Measurements from ENCODE around the gene TTC9B. TPM values are rescaled to one million over a fixed set of nuclear protein-coding genes. Genes with fewer than 3 reads are reported as not detected.

The TTC9B gene
- polyA plus RNA-seq, 2 of the 4 experiments (the other 2 are of a cell fraction), result not detected

DNA sequence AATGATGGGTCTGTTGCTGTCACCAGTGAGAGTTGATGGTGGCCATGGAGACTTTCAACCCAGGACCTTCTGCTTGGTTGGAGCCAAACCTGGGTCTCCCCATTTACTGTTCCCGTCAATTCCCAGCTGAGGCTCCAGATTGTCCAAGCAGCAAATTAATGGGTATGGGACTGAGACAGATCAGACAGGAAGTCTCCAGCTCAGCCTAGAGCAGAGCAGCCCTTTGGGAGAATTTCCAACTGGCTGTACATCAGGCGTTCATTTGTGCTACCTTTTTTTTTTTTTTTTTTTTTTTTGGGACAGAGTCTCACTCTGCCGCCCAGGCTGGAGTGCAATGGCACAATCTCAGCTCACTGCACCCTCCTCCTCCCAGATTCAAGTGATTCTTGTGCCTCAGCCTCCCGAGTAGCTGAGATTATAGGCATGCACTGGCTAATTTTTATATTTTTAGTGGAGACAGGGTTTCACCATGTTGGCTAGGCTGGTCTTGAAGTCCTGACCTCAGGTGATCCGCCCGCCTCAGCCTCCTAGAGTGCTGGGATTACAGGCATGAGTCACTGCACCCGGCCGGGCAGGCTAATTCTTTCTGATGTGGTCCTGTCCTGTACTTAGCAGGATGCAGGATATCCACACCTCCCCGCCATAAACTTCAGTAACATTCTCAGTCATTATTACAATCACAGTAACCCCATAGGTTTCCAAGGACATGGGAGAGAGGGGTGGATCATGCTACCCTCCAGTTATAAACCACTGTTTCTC, 17.7 kb downstream of the TTC9B start:
- ChIA-PET CTCF (interaction anchor here (0.6 to 16.4 kb wide), 9 partner anchors 18 to 655 kb away, joined by 3 to 149 read pairs (median 4); partner anchors contain the start of gene TTC9B), POLR2A (no interaction called here)
- Histone ChIP-seq H3K4me2 (no peak overlapping the region), H3K9me3 (no peaks in the 10 kb centered on the region), H3K4me1 (no peaks in the 10 kb centered on the region), H3K4me3 (no peak overlapping the region), H3K27ac (no peak overlapping the region)
- FAIRE-seq (no peak), DNase-seq (ENCODE audit: low read depth in 1 of 2, low spot score in 1 of 2) (no peak), ATAC-seq (peak in 1 of 2 experiments; percentile 34; a peak in 2 of 6 replicates)
- WGBS (ENCODE audit: missing lambda C conversion rate), result 81% methylated on average over 9 of the region's 9 CpGs
- TF ChIP-seq CBX8 (IDR thresholded peaks at IDR 0.05) (no peak), FOSL2 (IDR thresholded peaks at IDR 0.05) (0 out of 2 replicates have a peak, but pooled peaks have one; percentile 7), FOSL2 (CRISPR knock-in tag; IDR thresholded peaks at IDR 0.05) (0 out of 2 replicates have a peak, but pooled peaks have one; percentile 19)

DNA sequence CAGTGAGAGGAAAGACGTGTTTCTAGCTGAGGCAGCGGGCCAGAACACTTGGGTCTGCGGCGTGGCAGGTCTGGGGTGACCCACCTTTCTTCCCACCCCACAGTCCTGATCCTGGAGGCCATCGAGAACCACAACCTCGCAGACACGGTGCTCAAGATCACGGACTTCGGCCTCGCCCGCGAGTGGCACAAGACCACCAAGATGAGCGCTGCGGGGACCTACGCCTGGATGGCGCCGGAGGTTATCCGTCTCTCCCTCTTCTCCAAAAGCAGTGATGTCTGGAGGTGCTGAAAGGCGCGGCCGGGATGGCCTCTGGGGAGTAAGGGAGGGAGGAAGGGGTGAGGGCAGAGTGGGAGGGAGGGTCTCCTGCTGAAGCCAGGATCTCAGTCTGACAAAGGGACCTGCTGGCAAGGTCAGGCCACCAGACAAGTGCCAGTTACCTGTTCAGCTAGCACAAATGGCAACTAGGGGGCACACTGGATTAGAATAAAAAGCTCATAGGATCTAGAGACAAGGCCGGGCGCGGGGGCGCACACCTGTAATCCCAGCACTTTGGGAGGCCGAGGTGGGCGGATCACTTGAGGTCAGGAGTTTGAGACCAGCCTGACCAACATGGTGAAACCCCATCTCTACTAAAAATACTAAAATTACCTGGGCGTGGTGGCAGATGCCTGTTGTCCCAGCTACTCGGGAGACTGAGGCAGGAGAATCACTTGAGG, 19.8 kb downstream of the TTC9B start:
- CTCF ChIA-PET, result interaction anchor here (1.3 to 16.4 kb wide), 5 partner anchors 14 to 70 kb away, joined by 3 to 149 read pairs (median 6); partner anchors contain the start of gene TTC9B
- no peak overlapping the region for H3K4me3 ChIP-seq
- ATAC-seq, result no peak
- H3K9me3 ChIP-seq, result no peaks in the 10 kb centered on the region
- no peaks in the 10 kb centered on the region for H3K4me1 ChIP-seq
- TF ChIP-seq, protein P1, sequence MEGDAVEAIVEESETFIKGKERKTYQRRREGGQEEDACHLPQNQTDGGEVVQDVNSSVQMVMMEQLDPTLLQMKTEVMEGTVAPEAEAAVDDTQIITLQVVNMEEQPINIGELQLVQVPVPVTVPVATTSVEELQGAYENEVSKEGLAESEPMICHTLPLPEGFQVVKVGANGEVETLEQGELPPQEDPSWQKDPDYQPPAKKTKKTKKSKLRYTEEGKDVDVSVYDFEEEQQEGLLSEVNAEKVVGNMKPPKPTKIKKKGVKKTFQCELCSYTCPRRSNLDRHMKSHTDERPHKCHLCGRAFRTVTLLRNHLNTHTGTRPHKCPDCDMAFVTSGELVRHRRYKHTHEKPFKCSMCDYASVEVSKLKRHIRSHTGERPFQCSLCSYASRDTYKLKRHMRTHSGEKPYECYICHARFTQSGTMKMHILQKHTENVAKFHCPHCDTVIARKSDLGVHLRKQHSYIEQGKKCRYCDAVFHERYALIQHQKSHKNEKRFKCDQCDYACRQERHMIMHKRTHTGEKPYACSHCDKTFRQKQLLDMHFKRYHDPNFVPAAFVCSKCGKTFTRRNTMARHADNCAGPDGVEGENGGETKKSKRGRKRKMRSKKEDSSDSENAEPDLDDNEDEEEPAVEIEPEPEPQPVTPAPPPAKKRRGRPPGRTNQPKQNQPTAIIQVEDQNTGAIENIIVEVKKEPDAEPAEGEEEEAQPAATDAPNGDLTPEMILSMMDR (IDR thresholded peaks at IDR 0.05), result no peak
- TF ChIP-seq CBX2 (IDR thresholded peaks at IDR 0.05; ENCODE audit: borderline replicate concordance, low read depth) (no peak), TP53 (CRISPR knock-in tag; IDR thresholded peaks at IDR 0.05) (no peak), ZC3H11A (IDR thresholded peaks at IDR 0.05) (no peak), FOSL2 (IDR thresholded peaks at IDR 0.05) (no peak), FOSL2 (CRISPR knock-in tag; IDR thresholded peaks at IDR 0.05) (no peak), CBX8 (IDR thresholded peaks at IDR 0.05) (no peak), HOXA7 (CRISPR knock-in tag; IDR thresholded peaks at IDR 0.05) (no peak)
- TF ChIP-seq, protein P2, sequence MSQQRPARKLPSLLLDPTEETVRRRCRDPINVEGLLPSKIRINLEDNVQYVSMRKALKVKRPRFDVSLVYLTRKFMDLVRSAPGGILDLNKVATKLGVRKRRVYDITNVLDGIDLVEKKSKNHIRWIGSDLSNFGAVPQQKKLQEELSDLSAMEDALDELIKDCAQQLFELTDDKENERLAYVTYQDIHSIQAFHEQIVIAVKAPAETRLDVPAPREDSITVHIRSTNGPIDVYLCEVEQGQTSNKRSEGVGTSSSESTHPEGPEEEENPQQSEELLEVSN (IDR thresholded peaks at IDR 0.05; ENCODE audit: borderline replicate concordance, low read depth), result no peak
- TF ChIP-seq, protein P3, sequence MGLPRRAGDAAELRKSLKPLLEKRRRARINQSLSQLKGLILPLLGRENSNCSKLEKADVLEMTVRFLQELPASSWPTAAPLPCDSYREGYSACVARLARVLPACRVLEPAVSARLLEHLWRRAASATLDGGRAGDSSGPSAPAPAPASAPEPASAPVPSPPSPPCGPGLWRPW (IDR thresholded peaks at IDR 0.05), result no peak
- TF ChIP-seq, protein P4, sequence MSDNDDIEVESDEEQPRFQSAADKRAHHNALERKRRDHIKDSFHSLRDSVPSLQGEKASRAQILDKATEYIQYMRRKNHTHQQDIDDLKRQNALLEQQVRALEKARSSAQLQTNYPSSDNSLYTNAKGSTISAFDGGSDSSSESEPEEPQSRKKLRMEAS (IDR thresholded peaks at IDR 0.05), result no peak
- no peak for DNase-seq (ENCODE audit: low read depth in 1 of 2, low spot score in 1 of 2)
- no peak overlapping the region for H3K4me2 ChIP-seq
- POLR2A ChIA-PET, result no interaction called here
- no peak overlapping the region for H3K27ac ChIP-seq
- no peak for FAIRE-seq
- WGBS (ENCODE audit: missing lambda C conversion rate), result 94% methylated on average over 29 of the region's 29 CpGs

DNA sequence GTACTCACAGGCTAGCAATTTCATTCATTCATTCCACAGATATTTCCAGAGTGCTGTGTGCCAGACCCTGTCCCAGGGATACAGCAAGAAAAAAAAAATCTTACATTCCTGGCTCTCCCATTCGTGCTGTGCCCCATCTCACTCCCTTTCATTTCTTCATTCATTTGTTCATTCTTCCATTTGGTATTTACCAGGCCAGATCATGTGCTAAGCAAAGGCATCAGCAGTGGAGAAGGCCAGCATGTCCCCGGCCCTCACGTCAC, 24.7 kb downstream of the TTC9B start:
- Histone ChIP-seq H3K27ac (no peak overlapping the region), H3K4me1 (peaks cover 19% of the 10 kb centered on the region), H3K9me3 (no peaks in the 10 kb centered on the region), H3K4me2 (no peak overlapping the region), H3K4me3 (no peak overlapping the region)
- TF ChIP-seq RAD21 (conservative IDR thresholded peaks at IDR 0.05 in 1 of 2, IDR thresholded peaks at IDR 0.05 in 1 of 2) (no peak), SREBF2 (IDR thresholded peaks at IDR 0.05) (no peak), MAZ (IDR thresholded peaks at IDR 0.05; ENCODE audit: borderline replicate concordance, low read depth, low read length) (no peak), GATA3 (IDR thresholded peaks at IDR 0.05; ENCODE audit: borderline replicate concordance) (no peak), ZFP36 (IDR thresholded peaks at IDR 0.05; ENCODE audit: borderline replicate concordance, partially characterized antibody) (no peak), NFE2L2 (conservative IDR thresholded peaks at IDR 0.05; ENCODE audit: low read length) (no peak), NPAS2 (CRISPR knock-in tag; IDR thresholded peaks at IDR 0.05; ENCODE audit: borderline replicate concordance) (no peak), RARB (CRISPR knock-in tag; IDR thresholded peaks at IDR 0.05) (no peak), JUNB (IDR thresholded peaks at IDR 0.05) (no peak), CEBPB (IDR thresholded peaks at IDR 0.05) (no peak)
- TF ChIP-seq, protein P5, sequence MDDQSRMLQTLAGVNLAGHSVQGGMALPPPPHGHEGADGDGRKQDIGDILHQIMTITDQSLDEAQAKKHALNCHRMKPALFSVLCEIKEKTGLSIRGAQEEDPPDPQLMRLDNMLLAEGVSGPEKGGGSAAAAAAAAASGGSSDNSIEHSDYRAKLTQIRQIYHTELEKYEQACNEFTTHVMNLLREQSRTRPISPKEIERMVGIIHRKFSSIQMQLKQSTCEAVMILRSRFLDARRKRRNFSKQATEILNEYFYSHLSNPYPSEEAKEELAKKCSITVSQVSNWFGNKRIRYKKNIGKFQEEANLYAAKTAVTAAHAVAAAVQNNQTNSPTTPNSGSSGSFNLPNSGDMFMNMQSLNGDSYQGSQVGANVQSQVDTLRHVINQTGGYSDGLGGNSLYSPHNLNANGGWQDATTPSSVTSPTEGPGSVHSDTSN (IDR thresholded peaks at IDR 0.05), result no peak
- TF ChIP-seq, protein P6, sequence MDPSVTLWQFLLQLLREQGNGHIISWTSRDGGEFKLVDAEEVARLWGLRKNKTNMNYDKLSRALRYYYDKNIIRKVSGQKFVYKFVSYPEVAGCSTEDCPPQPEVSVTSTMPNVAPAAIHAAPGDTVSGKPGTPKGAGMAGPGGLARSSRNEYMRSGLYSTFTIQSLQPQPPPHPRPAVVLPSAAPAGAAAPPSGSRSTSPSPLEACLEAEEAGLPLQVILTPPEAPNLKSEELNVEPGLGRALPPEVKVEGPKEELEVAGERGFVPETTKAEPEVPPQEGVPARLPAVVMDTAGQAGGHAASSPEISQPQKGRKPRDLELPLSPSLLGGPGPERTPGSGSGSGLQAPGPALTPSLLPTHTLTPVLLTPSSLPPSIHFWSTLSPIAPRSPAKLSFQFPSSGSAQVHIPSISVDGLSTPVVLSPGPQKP (IDR thresholded peaks at IDR 0.05; ENCODE audit: low read depth, low read length), result no peak
- TF ChIP-seq, protein P7, sequence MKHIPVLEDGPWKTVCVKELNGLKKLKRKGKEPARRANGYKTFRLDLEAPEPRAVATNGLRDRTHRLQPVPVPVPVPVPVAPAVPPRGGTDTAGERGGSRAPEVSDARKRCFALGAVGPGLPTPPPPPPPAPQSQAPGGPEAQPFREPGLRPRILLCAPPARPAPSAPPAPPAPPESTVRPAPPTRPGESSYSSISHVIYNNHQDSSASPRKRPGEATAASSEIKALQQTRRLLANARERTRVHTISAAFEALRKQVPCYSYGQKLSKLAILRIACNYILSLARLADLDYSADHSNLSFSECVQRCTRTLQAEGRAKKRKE (CRISPR knock-in tag; IDR thresholded peaks at IDR 0.05; ENCODE audit: low read depth), result no peak
- 86% methylated on average over 3 of the region's 3 CpGs for WGBS (ENCODE audit: missing lambda C conversion rate)
- DNase-seq (ENCODE audit: low read depth in 1 of 2, low spot score in 1 of 2) (no peak), FAIRE-seq (no peak), ATAC-seq (no peak)
- CTCF ChIA-PET, result interaction anchor here (1.1 to 2.8 kb wide), 5 partner anchors 10 to 26 kb away, joined by 3 to 19 read pairs (median 4); partner anchors contain the start of gene TTC9B
- POLR2A ChIA-PET, result no interaction called here

Measured in A549 (cell line).